ENCODE measurements around the gene AKAP8L. TPM values are rescaled to one million over a fixed set of nuclear protein-coding genes. Genes with fewer than 3 reads are reported as not detected.

AKAP8L gene
- total and polyA plus RNA-seq, 4 donors = 16.4 to 67.1 (median 42.9) TPM

GRCh38 chr19:15448044-15448777 is 29.4 kb upstream of the AKAP8L start:
- Histone ChIP-seq H3K9ac (ENCODE audit: low read depth in 1 of 2, low read length in 2 of 2) (no peak overlapping the region), H3K9me3 (ENCODE audit: control insufficient read depth in 4 of 4, low read length in 3 of 4) (no peaks in the 10 kb centered on the region), H3K36me3 (ENCODE audit: control insufficient read depth in 4 of 4, insufficient read depth in 3 of 4, low read depth in 1 of 4, low read length in 3 of 4) (no peaks in the 10 kb centered on the region), H3K4me3 (ENCODE audit: low read depth in 1 of 3, low read length in 3 of 3) (no peak overlapping the region), H3K4me1 (ENCODE audit: control insufficient read depth in 4 of 4, insufficient read depth in 4 of 4, low read length in 3 of 4) (peaks cover 6 to 47% (median 42%) of the 10 kb centered on the region in 4 donors), H3K27me3 (ENCODE audit: control insufficient read depth in 4 of 4, insufficient read depth in 4 of 4, low read length in 3 of 4) (no peaks in the 10 kb centered on the region), H3K27ac (ENCODE audit: low read depth in 1 of 2, low read length in 2 of 2) (no peak overlapping the region)
- 58% methylated on average over 17 of the region's 17 CpGs for WGBS
- TF ChIP-seq JUND (IDR thresholded peaks at IDR 0.05) = no peak
- no peak for TF ChIP-seq HNF4G (IDR thresholded peaks at IDR 0.05)
- no peak for TF ChIP-seq HNF4A (conservative IDR thresholded peaks at IDR 0.05)
- TF ChIP-seq, protein P1, sequence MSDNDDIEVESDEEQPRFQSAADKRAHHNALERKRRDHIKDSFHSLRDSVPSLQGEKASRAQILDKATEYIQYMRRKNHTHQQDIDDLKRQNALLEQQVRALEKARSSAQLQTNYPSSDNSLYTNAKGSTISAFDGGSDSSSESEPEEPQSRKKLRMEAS (IDR thresholded peaks at IDR 0.05) = no peak
- TF ChIP-seq GABPA (IDR thresholded peaks at IDR 0.05 in 1 of 2, conservative IDR thresholded peaks at IDR 0.05 in 1 of 2) = no peak
- TF ChIP-seq RXRA (IDR thresholded peaks at IDR 0.05) = no peak
- TF ChIP-seq, protein P2, sequence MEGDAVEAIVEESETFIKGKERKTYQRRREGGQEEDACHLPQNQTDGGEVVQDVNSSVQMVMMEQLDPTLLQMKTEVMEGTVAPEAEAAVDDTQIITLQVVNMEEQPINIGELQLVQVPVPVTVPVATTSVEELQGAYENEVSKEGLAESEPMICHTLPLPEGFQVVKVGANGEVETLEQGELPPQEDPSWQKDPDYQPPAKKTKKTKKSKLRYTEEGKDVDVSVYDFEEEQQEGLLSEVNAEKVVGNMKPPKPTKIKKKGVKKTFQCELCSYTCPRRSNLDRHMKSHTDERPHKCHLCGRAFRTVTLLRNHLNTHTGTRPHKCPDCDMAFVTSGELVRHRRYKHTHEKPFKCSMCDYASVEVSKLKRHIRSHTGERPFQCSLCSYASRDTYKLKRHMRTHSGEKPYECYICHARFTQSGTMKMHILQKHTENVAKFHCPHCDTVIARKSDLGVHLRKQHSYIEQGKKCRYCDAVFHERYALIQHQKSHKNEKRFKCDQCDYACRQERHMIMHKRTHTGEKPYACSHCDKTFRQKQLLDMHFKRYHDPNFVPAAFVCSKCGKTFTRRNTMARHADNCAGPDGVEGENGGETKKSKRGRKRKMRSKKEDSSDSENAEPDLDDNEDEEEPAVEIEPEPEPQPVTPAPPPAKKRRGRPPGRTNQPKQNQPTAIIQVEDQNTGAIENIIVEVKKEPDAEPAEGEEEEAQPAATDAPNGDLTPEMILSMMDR (IDR thresholded peaks at IDR 0.05; ENCODE audit: low read depth, low read length, missing input control) = no peak
- no peak for TF ChIP-seq FOXA2 (IDR thresholded peaks at IDR 0.05)
- no peak for TF ChIP-seq SP1 (IDR thresholded peaks at IDR 0.05)
- TF ChIP-seq REST (IDR thresholded peaks at IDR 0.05) = no peak
- no peak for TF ChIP-seq NR2F2 (IDR thresholded peaks at IDR 0.05)
- no peak for TF ChIP-seq TAF1 (conservative IDR thresholded peaks at IDR 0.05)
- no peak for TF ChIP-seq EGR1 (IDR thresholded peaks at IDR 0.05; ENCODE audit: low read depth in 2 of 2)
- TF ChIP-seq FOXA1 (IDR thresholded peaks at IDR 0.05) = no peak
- no peak for TF ChIP-seq YY1 (IDR thresholded peaks at IDR 0.05)
- no peak for DNase-seq (ENCODE audit: low spot score)

- peaks cover 6 to 40% (median 35%) of the 10 kb centered on the region in 4 donors for H3K4me1 ChIP-seq (ENCODE audit: control insufficient read depth in 4 of 4, insufficient read depth in 4 of 4, low read length in 3 of 4)
- TF ChIP-seq FOXA1 (IDR thresholded peaks at IDR 0.05) (no peak), RAD21 (IDR thresholded peaks at IDR 0.05) (no peak), NR2F2 (IDR thresholded peaks at IDR 0.05) (no peak)
- TF ChIP-seq, protein P3, sequence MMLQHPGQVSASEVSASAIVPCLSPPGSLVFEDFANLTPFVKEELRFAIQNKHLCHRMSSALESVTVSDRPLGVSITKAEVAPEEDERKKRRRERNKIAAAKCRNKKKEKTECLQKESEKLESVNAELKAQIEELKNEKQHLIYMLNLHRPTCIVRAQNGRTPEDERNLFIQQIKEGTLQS (IDR thresholded peaks at IDR 0.05) = no peak
- no peak overlapping the region for H3K9ac ChIP-seq (ENCODE audit: low read depth in 1 of 2, low read length in 2 of 2)
- no peak for DNase-seq (ENCODE audit: low spot score)
- H3K4me3 ChIP-seq (ENCODE audit: low read depth in 1 of 3, low read length in 3 of 3) = no peak overlapping the region
- no peaks in the 10 kb centered on the region for H3K27me3 ChIP-seq (ENCODE audit: control insufficient read depth in 4 of 4, insufficient read depth in 4 of 4, low read length in 3 of 4)
- no peak overlapping the region for H3K27ac ChIP-seq (ENCODE audit: low read depth in 1 of 2, low read length in 2 of 2)
- no peaks in the 10 kb centered on the region for H3K36me3 ChIP-seq (ENCODE audit: control insufficient read depth in 4 of 4, insufficient read depth in 3 of 4, low read depth in 1 of 4, low read length in 3 of 4)
- WGBS = 90% methylated on average over 4 of the region's 4 CpGs
- no peaks in the 10 kb centered on the region for H3K9me3 ChIP-seq (ENCODE audit: control insufficient read depth in 4 of 4, low read length in 3 of 4)
These were observed 28.3 kb upstream of the AKAP8L start for GRCh38 chr19:15447057-15447456.
